Spleen (tissue), 3 donors: Measurements from ENCODE around the gene EFNA3.

Source experiments
- POLR2A ChIP-seq, 3 donors: fragments of 450-650 bp; IDR thresholded peaks; one replicate each; pipeline ENCODE4 v1.5.1; 2017; ENCODE audit warnings: antibody characterized with exemption in 3 of 3, mild to moderate bottlenecking in 1 of 3
- POLR2AphosphoS5 ChIP-seq, 3 donors: sonication (generic); formaldehyde crosslinking; IDR thresholded peaks; one replicate each; pipeline ENCODE4 v1.5.1; 2017; ENCODE audit warnings: antibody characterized with exemption in 3 of 3

- TF ChIP-seq POLR2A (IDR thresholded peaks at IDR 0.05) (no peak), POLR2AphosphoS5 (IDR thresholded peaks at IDR 0.05) (peak in 2 of 3 donors; percentile 45 to 50)
These were observed 25.9 kb upstream of the EFNA3 start for GRCh38 chr1:155052439-155053395.
